Effector memory CD8-positive, alpha-beta T cell (primary cell): ENCODE data around the gene PIAS4.
A peak's percentile ranks its signal among the peaks of the same experiment; 100 is the strongest.

ENCODE experiments used
- ATAC-seq: fragments of 150-1000 bp; cut with Tn5 transposase; replicated peaks from 2 replicates; pipeline ENCODE4 v1.10.0; 2021; ENCODE audit warnings: mild to moderate bottlenecking, moderate library complexity
- DNase-seq, 3 experiments: peaks; one replicate each; pipeline ENCODE4 v3.0.0; 2021
- H3K27ac Mint-ChIP-seq, 2 donors: one replicate each; pipeline ENCODE4 v1.8.0; 2022; ENCODE audit warnings: mild to moderate bottlenecking in 2 of 2, mixed read lengths in 2 of 2, moderate library complexity in 2 of 2
- H3K27me3 Mint-ChIP-seq, 2 donors: one replicate each; pipeline ENCODE4 v1.8.0; 2022; ENCODE audit warnings: mixed read lengths in 2 of 2
- H3K36me3 Mint-ChIP-seq: one replicate; pipeline ENCODE4 v1.8.0; 2022; ENCODE audit warnings: mild to moderate bottlenecking, moderate library complexity, mixed read lengths; ENCODE audit not compliant: insufficient read depth
- H3K4me1 Mint-ChIP-seq, 2 donors: one replicate each; pipeline ENCODE4 v1.8.0; 2022; ENCODE audit warnings: low read depth in 2 of 2, mixed read lengths in 2 of 2
- H3K4me3 Mint-ChIP-seq, 2 donors: one replicate each; pipeline ENCODE4 v1.8.0; 2022; ENCODE audit warnings: mild to moderate bottlenecking in 2 of 2, mixed read lengths in 2 of 2, moderate library complexity in 2 of 2
- H3K9me3 Mint-ChIP-seq, 2 donors: one replicate each; pipeline ENCODE4 v1.8.0; 2022; ENCODE audit warnings: mixed read lengths in 2 of 2

PIAS4 gene

DNA sequence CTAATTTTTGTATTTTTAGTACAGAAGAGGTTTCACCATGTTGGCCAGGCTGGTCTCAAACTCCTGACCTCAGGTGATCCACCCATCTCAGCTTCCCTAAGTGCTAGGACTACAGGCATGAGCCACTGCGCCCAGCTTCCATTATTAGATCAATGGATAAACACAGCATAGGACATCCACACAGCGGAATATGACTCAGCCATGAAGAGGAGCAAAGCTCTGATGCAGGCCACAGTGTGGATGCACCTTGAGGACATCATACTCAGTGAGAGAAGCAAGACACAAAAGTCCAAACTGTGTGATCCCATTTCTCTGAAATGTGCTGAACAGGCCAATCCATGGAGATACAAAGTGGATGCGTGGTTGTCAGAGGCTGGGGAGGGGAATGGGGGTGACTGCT lies 64.1 kb downstream of the PIAS4 start:
- no peak for ATAC-seq
- no peak overlapping the region for H3K4me3 Mint-ChIP-seq

DNA sequence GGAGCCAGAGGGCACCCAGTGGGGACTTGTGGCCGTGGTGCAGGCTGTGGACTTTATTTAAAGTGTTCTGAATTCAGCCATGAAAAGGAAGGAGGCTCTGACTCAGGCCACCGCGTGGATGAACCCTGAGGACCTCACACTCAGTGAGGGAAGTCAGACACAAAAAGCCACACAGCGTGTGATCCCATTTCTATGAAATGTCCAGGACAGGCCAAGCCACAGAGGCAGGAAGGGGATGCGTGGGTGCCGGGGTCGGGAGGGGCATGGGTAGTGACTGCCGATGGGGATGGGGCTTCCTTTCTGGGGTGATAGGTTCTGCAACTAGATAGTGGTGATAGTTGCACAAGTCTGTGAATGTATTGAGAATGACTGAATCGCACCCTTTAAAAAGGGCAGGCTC lies 67.8 kb downstream of the PIAS4 start:
- H3K27ac Mint-ChIP-seq: peak overlapping the region in 1 of 2 donors; percentile 83
- H3K4me3 Mint-ChIP-seq: peak overlapping the region in 1 of 2 donors; percentile 25
- DNase-seq (no peak), ATAC-seq (no peak)
- H3K4me1 Mint-ChIP-seq: peaks cover 11 to 17% of the 10 kb centered on the region in 2 donors
- no peaks in the 10 kb centered on the region for H3K27me3 Mint-ChIP-seq
- H3K9me3 Mint-ChIP-seq: no peaks in the 10 kb centered on the region
- H3K36me3 Mint-ChIP-seq: peaks cover 4% of the 10 kb centered on the region

More for the DNA sequence above, 64.1 kb downstream of the PIAS4 start:
- Mint-ChIP-seq H3K27me3 (no peaks in the 10 kb centered on the region), H3K27ac (no peak overlapping the region), H3K9me3 (no peaks in the 10 kb centered on the region), H3K4me1 (peaks cover 18 to 22% of the 10 kb centered on the region in 2 donors), H3K36me3 (peaks cover 11% of the 10 kb centered on the region)
- no peak for DNase-seq

DNA sequence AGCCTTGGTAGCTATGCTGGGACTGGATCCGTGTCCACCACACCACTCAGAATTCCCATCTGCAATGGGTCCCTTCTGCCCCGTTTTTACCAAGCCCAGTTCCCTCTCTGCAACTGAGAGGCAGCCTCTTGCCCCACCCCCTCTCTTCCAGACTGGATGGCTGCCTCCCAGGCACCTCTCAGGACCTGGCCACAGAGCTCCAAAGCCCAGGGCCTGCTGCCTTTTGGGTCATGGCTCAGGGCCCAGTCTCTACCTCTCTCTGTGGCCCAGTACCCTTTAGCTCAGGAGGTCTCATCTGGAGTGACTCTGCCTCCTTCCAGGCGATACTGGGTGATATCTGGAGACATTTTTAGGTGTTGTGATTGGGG lies 69.5 kb downstream of the PIAS4 start:
- peaks cover 11 to 19% of the 10 kb centered on the region in 2 donors for H3K4me1 Mint-ChIP-seq
- ATAC-seq (no peak), DNase-seq (no peak)
- no peaks in the 10 kb centered on the region for H3K27me3 Mint-ChIP-seq
- H3K27ac Mint-ChIP-seq: peak overlapping the region; percentile 84 to 86
- no peaks in the 10 kb centered on the region for H3K9me3 Mint-ChIP-seq
- H3K36me3 Mint-ChIP-seq: peaks cover 4% of the 10 kb centered on the region
- H3K4me3 Mint-ChIP-seq: peak overlapping the region; percentile 83 to 85

DNA sequence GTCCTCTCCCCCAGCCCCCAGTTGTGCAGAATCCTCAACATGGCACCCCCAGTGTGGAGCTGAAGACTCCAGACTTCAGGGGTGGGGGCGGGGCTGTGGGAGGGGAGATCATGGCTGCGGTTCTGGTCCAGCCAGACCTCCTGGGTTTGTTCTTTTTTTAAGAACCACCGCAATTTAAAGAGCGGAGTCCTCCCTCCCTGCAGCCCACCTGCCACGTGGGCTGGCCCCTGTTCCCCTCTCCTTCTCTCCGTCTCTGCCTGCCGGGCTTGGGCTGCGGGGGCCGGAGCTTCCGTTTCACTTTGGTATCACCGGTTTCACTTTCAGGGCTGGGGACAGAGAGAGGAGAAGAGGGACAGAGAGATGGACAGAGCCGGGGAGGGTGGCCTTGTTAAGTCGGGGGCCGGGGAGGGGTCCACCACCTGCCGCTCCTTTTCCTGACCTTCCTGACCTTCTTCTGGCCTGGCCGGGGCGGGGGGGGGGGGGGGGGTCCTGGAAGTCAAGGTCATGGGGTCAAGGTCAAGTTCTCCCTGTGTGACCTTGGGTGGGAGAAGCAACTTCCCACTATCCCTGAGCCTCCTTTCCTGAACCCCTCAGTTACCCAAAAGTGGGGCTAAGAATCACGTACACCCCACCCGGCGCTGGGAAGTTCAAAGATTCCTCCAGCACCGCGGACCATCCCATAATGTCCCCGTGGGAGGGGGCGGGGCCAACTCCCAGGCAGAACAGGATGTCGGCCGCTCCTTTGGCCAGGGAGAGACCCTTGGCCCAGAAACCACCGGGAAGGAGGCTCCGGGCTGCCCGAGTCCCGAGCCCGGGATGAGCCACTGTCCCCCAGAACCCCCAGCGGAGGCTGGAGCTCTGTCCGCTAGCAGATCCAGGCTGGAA lies 70.5 kb downstream of the PIAS4 start:
- no peaks in the 10 kb centered on the region for H3K9me3 Mint-ChIP-seq
- ATAC-seq (peak; percentile 78), DNase-seq (no peak)
- no peaks in the 10 kb centered on the region for H3K27me3 Mint-ChIP-seq
- H3K4me1 Mint-ChIP-seq: peaks cover 11 to 22% of the 10 kb centered on the region in 2 donors
- H3K4me3 Mint-ChIP-seq: peak overlapping the region; percentile 83 to 85
- H3K27ac Mint-ChIP-seq: peak overlapping the region; percentile 84 to 86
- H3K36me3 Mint-ChIP-seq: peaks cover 4% of the 10 kb centered on the region

DNA sequence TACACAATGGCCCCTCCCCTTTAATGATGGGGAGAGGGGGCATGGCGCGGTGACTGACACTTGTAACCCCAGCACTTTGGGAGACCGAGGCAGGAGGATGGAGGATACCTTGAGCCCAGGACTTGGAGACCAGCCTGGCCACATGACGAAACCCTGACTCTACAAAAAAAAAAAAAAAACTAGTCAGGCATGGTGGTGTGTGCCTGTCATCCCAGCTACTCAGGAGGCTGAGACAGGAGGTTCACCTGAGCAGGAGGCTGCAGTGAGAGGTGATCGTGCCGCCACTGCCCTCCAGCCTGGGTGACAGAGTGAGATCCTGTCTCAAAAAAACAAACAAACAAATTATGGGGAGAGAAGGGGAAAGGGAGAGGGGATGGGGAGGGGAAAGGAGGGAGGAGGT lies 72.9 kb downstream of the PIAS4 start:
- ATAC-seq: no peak
- no peak for DNase-seq
- peak overlapping the region in 1 of 2 donors; percentile 10 for H3K4me3 Mint-ChIP-seq
- H3K9me3 Mint-ChIP-seq: no peaks in the 10 kb centered on the region
- H3K27me3 Mint-ChIP-seq: no peaks in the 10 kb centered on the region
- H3K27ac Mint-ChIP-seq: peak overlapping the region; percentile 58 to 83
- peaks cover 15 to 33% of the 10 kb centered on the region in 2 donors for H3K4me1 Mint-ChIP-seq
- H3K36me3 Mint-ChIP-seq: peaks cover 7% of the 10 kb centered on the region

DNA sequence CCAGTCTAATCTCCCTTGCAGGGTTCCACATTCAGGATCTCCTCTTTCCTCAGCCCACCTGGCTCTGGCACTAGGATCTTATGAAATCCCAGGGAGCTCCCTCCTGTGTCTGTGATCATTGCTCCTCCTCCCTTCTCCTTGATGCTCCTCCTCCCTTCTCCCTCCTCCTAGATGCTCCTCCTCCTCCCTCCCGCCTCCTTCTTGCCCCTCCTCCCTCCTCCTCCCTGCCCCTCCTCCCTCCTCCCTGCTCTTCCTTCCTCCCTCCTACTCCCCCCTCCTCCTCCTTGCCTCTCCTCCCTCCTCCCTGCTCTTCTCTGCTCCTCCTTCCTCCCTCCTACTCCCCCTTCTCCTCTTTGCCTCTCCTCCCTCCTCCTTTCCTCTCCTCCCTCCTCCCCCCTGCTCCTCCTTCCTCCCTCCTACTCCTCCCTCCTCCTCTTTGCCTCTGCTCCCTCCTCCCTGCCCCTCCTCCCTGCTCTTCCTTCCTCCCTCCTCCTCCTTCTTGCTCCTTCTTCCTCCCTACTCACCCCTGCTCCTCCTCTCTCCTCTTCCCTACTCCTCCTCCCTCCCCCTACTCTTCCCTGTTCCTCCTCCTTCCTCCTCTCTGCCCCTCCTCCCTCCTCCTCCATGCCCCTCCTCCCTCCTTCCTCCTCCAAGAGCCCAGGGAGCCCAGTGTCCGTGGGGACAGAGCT lies 74.0 kb downstream of the PIAS4 start:
- H3K4me1 Mint-ChIP-seq: peaks cover 20 to 41% of the 10 kb centered on the region in 2 donors
- ATAC-seq (no peak), DNase-seq (no peak)
- no peak overlapping the region for H3K4me3 Mint-ChIP-seq
- no peaks in the 10 kb centered on the region for H3K9me3 Mint-ChIP-seq
- H3K27ac Mint-ChIP-seq: peak overlapping the region; percentile 58 to 83
- peaks cover 7% of the 10 kb centered on the region for H3K36me3 Mint-ChIP-seq
- H3K27me3 Mint-ChIP-seq: no peaks in the 10 kb centered on the region

DNA sequence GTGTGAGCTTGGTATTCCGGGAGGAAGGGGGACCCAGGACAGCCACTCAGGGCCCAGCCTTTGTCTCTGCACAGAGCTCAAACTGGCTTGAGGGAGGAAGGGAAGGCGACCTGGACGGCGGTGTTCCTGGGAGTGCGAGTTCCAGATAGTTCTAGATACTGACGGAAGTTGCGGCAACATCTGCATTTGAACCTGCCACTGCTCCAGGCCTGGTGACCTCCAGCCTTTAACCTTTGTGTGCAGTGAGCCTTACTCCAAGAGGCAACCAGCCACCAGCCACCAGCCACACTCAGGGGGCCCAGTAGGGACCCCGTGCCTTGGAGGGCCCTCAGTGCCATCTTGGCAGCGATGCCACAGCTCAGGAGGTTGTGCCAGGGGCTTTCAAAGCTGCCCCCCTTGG lies 74.6 kb downstream of the PIAS4 start:
- Mint-ChIP-seq H3K36me3 (peaks cover 7% of the 10 kb centered on the region), H3K4me3 (no peak overlapping the region), H3K27ac (peak overlapping the region in 1 of 2 donors; percentile 83), H3K9me3 (no peaks in the 10 kb centered on the region), H3K27me3 (no peaks in the 10 kb centered on the region), H3K4me1 (peaks cover 18 to 43% of the 10 kb centered on the region in 2 donors)
- no peak for ATAC-seq
- no peak for DNase-seq

DNA sequence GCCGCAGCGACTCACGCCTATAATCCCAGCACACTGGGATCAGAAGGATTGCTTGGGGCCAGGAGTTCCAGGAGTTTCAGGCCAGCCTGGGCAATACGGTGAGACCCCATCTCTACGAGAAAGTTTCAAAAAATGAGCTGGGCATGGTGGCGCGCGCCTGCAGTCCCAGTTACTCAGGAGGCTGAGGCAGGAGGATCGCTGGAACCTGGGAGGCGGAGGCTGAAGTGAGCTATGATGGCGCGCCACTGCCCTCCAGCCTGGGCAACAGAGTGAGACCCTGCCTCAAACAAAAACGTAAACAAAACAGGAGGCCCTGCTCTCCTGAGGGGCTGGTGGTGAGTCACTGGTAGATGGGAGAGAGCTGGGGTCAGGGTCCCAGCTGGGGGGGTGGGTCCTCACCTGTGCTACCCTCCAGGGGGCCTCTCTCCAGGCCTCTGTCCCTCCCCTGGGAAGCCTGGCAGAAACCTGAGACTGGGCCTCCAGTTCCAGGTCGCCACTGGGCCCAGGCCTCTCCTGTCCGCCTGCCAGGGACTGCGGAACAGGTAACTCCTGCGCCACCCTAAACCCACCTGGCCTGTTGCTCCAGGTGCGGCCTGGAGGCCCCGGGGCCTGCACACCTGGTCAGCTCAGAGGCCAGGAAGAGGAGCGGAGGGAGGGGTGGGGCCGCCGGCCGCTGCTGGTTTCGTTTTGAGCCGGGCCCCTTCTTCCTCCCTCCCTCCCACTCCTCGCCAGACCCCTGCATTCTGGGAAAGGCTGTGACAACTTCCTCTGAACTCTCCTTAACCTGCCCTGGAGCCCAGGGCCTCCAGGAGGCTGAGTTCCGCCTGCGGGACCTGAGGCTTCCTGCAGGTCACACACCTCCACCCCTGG lies 76.4 kb downstream of the PIAS4 start:
- no peaks in the 10 kb centered on the region for H3K27me3 Mint-ChIP-seq
- ATAC-seq (peak; percentile 59), DNase-seq (peak in 2 of 3 experiments; percentile 47 to 50)
- peaks cover 9% of the 10 kb centered on the region for H3K36me3 Mint-ChIP-seq
- peak overlapping the region; percentile 75 to 78 for H3K4me3 Mint-ChIP-seq
- H3K9me3 Mint-ChIP-seq: no peaks in the 10 kb centered on the region
- H3K27ac Mint-ChIP-seq: peak overlapping the region; percentile 90 to 94
- peaks cover 22 to 46% of the 10 kb centered on the region in 2 donors for H3K4me1 Mint-ChIP-seq

DNA sequence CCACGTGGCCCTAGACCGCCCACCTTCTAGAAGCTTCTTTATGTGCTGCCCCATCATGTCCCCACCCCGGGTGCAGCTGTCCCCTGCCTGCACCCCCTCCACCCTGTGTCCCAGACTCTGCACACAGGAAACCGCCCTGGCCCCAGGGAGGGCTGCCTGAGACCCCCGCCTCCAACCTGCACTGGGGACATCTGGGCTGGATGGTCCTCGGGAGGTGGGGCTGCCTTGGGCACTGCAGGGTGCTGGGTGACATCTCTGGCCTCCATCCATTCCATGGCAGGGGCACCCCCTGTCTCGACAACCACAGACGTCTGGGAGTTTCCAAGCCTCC lies 77.0 kb downstream of the PIAS4 start:
- H3K27ac Mint-ChIP-seq: peak overlapping the region; percentile 90 to 94
- peak overlapping the region; percentile 75 to 78 for H3K4me3 Mint-ChIP-seq
- H3K9me3 Mint-ChIP-seq: no peaks in the 10 kb centered on the region
- peaks cover 28 to 51% of the 10 kb centered on the region in 2 donors for H3K4me1 Mint-ChIP-seq
- no peaks in the 10 kb centered on the region for H3K27me3 Mint-ChIP-seq
- ATAC-seq (no peak), DNase-seq (no peak)
- peaks cover 15% of the 10 kb centered on the region for H3K36me3 Mint-ChIP-seq

DNA sequence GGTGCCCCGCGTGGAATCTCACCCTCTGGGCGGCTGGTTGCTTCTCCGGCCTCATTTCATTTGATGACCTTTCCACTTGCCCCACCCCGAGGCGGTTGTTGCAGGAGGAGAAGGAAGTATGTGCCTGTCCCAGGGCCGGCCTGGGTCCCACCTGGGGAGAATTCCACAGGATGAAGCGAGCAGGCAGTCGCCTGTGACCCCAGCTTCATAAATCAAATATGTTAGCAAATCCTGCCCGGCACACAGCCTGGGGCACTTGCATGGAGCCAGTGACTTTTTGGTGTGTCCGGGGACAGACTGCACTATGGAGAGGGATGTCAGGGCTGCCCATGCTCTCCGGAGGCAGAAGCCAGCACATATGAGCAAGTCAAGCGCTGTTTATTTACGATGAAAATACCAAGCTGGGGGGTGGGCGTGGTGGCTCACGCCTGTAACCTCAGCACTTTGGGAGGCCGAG lies 78.9 kb downstream of the PIAS4 start:
- ATAC-seq (no peak), DNase-seq (no peak)
- Mint-ChIP-seq H3K27ac (peak overlapping the region in 1 of 2 donors; percentile 93), H3K27me3 (no peaks in the 10 kb centered on the region), H3K4me3 (peak overlapping the region in 1 of 2 donors; percentile 38), H3K36me3 (peaks cover 23% of the 10 kb centered on the region), H3K9me3 (no peaks in the 10 kb centered on the region), H3K4me1 (peaks cover 31 to 49% of the 10 kb centered on the region in 2 donors)

DNA sequence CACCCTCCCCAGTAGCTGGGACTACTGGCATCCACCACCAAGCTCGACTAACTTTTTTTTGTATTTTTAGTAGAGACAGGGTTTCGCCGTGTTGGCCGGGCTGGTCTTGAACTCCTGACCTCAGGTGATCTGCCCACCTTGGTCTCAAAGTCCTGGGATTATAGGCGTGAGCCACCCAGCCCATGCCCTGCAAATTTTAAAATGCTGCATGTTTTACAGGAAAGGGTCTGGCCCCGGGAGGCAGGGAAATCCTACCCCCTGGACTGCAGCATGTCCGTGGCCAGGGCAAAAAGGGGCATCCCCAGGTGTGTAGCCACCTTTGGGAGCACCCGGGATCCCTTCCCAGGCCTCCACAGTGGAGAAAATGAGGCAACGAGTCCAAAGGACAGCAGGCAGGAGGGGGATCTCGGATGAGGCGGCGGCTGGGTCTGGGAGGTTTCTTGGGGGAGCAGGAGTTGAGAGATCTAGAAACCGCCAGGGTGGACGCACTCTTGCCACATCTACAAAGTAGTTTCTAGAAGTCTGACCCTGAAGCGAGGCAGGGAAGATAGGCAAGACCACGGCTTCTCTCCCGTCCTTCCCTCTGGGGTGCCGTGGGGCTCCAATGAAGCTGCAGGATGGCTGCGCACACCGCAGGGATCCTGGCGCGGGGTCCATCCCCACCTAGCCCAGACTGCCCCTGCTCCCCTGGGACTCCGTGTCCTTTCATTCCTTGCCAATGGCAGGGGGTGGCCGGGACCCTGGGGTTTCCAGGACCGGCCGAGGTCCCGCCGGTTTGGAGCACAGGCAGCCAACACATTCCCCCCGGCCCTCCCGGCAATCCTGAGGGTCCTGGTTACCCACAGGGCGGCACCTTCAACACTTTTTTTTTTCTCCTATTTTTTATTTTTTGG lies 80.5 kb downstream of the PIAS4 start:
- no peak for DNase-seq
- Mint-ChIP-seq H3K4me1 (peaks cover 31 to 46% of the 10 kb centered on the region in 2 donors), H3K9me3 (no peaks in the 10 kb centered on the region), H3K4me3 (peak overlapping the region; percentile 78 to 82), H3K36me3 (peaks cover 31% of the 10 kb centered on the region), H3K27me3 (no peaks in the 10 kb centered on the region), H3K27ac (peak overlapping the region; percentile 87 to 93)
- no peak for ATAC-seq

DNA sequence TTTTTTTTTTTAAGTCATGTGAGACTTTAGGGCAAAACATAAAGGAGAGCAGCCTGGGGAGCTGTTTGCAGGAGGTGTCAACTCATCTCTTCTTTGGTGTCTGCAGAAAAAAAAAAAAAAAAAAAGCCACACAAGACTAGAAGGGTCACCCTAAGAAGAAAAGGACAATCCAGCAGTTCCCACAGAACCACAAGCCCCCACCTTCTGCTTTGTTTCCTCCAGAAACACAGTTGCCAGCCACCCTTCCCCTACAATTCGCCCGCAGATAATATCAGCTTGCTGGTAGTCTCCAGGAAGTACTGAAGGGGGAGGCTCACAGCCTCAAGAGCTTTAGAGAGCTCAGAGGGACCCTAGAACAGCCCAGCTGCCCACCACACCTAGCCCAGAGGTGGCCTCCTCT lies 81.4 kb downstream of the PIAS4 start:
- no peaks in the 10 kb centered on the region for H3K9me3 Mint-ChIP-seq
- H3K27me3 Mint-ChIP-seq: no peaks in the 10 kb centered on the region
- peaks cover 31 to 38% of the 10 kb centered on the region in 2 donors for H3K4me1 Mint-ChIP-seq
- DNase-seq: peak; percentile 64
- peaks cover 31% of the 10 kb centered on the region for H3K36me3 Mint-ChIP-seq
- ATAC-seq: peak; percentile 76
- H3K4me3 Mint-ChIP-seq: peak overlapping the region; percentile 78 to 82
- H3K27ac Mint-ChIP-seq: peak overlapping the region; percentile 87 to 93
